Nephron (organoid): ENCODE data around the gene DENND1C.

Experiments used
- H3K27ac Mint-ChIP-seq, 3 experiments: 2 replicates each; pipeline ENCODE4 v1.8.0; 2020; ENCODE audit warnings: mixed read lengths in 3 of 3, mild to moderate bottlenecking in 2 of 3, moderate library complexity in 1 of 3
- H3K27me3 Mint-ChIP-seq: 2 replicates; pipeline ENCODE4 v1.8.0; 2021; ENCODE audit warnings: low read depth, mild to moderate bottlenecking, moderate library complexity, mixed read lengths
- H3K36me3 Mint-ChIP-seq: 2 replicates; pipeline ENCODE4 v1.8.0; 2020; ENCODE audit warnings: low read depth, mixed read lengths
- H3K4me1 Mint-ChIP-seq: 2 replicates; pipeline ENCODE4 v1.8.0; 2020; ENCODE audit warnings: mixed read lengths
- H3K4me3 Mint-ChIP-seq, 3 experiments: 2 replicates each; pipeline ENCODE4 v1.8.0; 2020; ENCODE audit warnings: mild to moderate bottlenecking in 3 of 3, mixed read lengths in 3 of 3, moderate library complexity in 2 of 3
- H3K9me3 Mint-ChIP-seq: 2 replicates; pipeline ENCODE4 v1.8.0; 2020; ENCODE audit warnings: mixed read lengths
- TF ChIP-seq, protein P1 (sequence below), 3 experiments: fragments of 200-600 bp; sonication (generic); IDR thresholded peaks; one replicate each; pipeline ENCODE4 v1.5.0; 2021; ENCODE audit warnings: antibody characterized with exemption in 3 of 3; ENCODE audit not compliant: unreplicated experiment in 3 of 3

The DENND1C gene

DNA sequence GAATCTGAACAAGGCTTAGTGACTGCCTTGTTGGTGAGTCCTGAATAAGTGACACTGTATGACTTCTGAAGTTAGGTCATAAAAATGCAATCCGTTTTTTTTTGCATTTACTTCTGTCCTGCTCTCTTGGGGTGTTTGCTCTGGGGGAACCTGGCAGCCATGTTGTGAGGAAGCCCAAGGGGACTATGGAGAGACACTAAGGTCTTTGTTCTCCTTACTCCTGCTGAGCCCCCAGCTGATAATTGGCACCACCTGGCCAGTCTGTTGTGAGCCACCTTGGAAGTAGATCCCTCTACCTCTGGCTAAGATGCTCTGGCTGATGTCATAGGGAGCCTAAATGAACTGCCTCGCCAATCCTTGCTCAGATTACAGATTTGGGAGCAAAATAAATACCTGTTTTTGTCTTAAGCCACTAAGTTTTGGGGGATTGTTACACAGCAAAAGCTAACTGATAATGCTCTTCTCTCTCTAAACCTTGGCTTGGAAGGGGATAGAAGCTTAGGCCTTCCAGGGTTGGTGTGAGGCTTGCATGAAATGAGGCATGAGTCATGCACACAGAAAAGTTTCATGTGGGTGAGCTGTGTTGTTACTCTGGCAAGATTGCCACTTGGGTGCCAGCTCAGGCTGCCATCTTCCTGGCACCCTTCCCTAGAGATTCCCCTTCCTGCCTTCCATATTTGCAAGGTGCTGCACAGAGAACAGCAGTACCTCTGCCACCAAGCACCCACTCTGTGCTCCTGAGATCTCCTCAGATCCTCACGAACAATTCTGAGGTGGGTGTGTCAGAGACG is 10.4 kb upstream of the DENND1C start:
- Mint-ChIP-seq H3K27ac (no peak overlapping the region), H3K9me3 (peaks cover 5% of the 10 kb centered on the region), H3K4me3 (no peak overlapping the region)

DNA sequence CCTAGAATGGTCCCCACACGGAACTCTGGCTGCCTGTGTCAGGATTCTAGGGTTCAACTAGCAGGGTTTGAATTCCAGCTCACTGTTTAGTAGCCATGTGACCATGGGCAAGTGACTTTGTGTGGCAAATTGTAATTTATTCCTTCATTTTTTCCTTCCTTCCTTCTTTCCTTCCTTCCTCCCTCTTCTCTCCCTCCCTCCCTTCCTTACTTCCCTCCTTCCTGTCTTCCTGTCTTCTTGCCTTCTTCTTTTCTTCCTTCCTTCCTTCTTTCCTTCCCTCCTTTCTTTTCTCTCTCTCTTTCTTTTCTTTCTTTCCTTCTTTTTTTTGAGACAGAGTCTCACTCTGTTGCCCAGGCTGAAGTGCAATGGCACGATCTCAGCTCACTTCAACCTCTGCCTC is 8.5 kb upstream of the DENND1C start:
- Mint-ChIP-seq H3K27ac (no peak overlapping the region), H3K36me3 (peaks cover 5% of the 10 kb centered on the region), H3K27me3 (peaks cover 25% of the 10 kb centered on the region), H3K4me3 (no peak overlapping the region), H3K4me1 (no peaks in the 10 kb centered on the region), H3K9me3 (peaks cover 5% of the 10 kb centered on the region)
- TF ChIP-seq, protein P1, sequence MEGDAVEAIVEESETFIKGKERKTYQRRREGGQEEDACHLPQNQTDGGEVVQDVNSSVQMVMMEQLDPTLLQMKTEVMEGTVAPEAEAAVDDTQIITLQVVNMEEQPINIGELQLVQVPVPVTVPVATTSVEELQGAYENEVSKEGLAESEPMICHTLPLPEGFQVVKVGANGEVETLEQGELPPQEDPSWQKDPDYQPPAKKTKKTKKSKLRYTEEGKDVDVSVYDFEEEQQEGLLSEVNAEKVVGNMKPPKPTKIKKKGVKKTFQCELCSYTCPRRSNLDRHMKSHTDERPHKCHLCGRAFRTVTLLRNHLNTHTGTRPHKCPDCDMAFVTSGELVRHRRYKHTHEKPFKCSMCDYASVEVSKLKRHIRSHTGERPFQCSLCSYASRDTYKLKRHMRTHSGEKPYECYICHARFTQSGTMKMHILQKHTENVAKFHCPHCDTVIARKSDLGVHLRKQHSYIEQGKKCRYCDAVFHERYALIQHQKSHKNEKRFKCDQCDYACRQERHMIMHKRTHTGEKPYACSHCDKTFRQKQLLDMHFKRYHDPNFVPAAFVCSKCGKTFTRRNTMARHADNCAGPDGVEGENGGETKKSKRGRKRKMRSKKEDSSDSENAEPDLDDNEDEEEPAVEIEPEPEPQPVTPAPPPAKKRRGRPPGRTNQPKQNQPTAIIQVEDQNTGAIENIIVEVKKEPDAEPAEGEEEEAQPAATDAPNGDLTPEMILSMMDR (IDR thresholded peaks at IDR 0.05; ENCODE audit: unreplicated experiment in 3 of 3), result no peak

More for the DNA sequence above, 10.4 kb upstream of the DENND1C start:
- Mint-ChIP-seq H3K36me3 (peaks cover 5% of the 10 kb centered on the region), H3K27me3 (peaks cover 25% of the 10 kb centered on the region), H3K4me1 (no peaks in the 10 kb centered on the region)
- TF ChIP-seq, protein P1 (IDR thresholded peaks at IDR 0.05; ENCODE audit: unreplicated experiment in 3 of 3), result no peak

DNA sequence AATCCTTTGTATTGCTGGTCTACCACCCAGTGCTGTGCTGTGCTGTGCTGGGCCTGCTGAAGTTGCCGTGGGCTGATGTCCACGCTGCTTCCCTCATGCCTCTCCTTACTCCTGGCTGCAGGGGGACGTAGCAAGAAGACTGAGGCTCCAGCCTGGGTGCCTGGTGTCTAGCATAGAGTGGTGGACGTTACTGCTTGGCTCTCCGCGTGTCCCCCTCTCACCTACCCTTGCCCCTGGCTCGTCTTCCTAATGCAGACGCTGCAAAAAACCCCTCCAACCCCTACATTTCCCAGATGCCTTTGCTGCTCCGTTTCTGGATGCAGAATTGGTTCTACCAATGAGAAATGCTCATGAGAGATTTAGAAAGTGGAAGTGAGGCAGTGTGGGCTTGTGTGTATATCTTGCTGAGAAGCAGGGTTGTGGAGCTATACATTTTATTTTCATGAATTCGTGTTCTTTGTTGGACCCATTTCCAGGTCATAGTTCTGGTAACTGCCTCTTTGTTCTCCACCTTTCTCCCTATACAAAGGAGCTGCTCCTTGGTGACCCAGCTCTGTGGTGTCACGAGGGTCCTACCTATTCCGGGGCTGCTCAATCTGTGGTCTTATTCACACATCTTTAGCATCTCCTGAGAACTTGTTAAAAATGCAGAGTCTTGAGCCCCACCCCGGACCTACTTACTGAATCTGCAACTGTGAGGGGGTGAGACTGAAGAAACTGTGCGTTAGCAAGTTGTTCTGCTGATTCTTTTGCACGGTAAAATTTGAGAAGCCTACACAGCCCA is 7.9 kb upstream of the DENND1C start:
- Mint-ChIP-seq H3K27me3 (peaks cover 22% of the 10 kb centered on the region), H3K4me1 (no peaks in the 10 kb centered on the region), H3K36me3 (peaks cover under 1% of the 10 kb centered on the region), H3K27ac (no peak overlapping the region), H3K9me3 (peaks cover 5% of the 10 kb centered on the region), H3K4me3 (no peak overlapping the region)
- TF ChIP-seq, protein P1 (IDR thresholded peaks at IDR 0.05; ENCODE audit: unreplicated experiment in 3 of 3), result no peak

DNA sequence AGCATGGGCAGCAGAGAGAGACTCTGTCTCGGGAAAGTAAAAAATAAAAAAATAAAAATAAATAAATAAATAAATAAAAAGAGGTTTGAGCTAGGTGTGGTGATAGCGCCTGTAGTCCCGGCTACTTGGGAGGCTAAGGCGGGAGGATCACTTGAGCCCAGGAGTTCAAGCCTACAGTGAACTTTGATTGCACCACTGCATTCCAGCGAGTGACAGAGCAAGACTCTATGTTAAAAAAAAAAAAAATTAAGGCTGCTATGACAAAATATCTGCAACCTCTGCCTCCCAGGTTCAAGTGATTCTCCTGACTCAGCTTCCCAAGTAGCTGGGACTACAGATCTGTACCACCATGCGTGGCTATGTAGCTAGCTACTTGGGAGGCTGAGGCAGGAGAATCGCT is 3.2 kb upstream of the DENND1C start:
- H3K9me3 Mint-ChIP-seq, result no peaks in the 10 kb centered on the region

DNA sequence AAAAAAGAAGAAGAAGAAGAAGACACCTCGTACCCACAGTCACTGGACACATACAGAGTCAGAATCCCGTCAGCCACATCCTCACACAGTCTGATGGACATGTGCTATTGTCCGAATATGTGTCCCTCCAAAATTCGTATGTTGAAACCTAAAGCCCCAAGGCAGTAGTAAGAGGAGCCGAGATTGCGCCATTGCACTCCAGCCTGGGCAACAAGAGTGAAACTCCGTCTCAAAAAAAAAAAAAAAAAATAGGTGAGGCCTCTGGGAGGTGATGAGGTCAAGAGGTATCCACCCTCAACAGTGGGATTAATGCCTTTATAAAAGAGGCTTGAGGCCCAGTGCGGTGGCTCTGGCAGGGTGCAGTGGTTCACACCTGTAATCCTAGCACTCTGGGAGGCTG is 2.6 kb upstream of the DENND1C start:
- Mint-ChIP-seq H3K4me1 (no peaks in the 10 kb centered on the region), H3K4me3 (no peak overlapping the region), H3K27me3 (peaks cover 15% of the 10 kb centered on the region), H3K9me3 (no peaks in the 10 kb centered on the region), H3K36me3 (no peaks in the 10 kb centered on the region), H3K27ac (no peak overlapping the region)
- TF ChIP-seq, protein P1 (IDR thresholded peaks at IDR 0.05; ENCODE audit: unreplicated experiment in 3 of 3), result no peak

More for the DNA sequence above, 3.2 kb upstream of the DENND1C start:
- Mint-ChIP-seq H3K36me3 (no peaks in the 10 kb centered on the region), H3K27me3 (peaks cover 17% of the 10 kb centered on the region), H3K27ac (no peak overlapping the region), H3K4me1 (no peaks in the 10 kb centered on the region), H3K4me3 (no peak overlapping the region)
- TF ChIP-seq, protein P1 (IDR thresholded peaks at IDR 0.05; ENCODE audit: unreplicated experiment in 3 of 3), result no peak
